ENCODE measurements around the gene ABLIM3. TPM values are rescaled to one million over a fixed set of nuclear protein-coding genes. Genes with fewer than 3 reads are reported as not detected.

ABLIM3 gene
- total RNA-seq, 1 donor: 32.8 TPM

DNA sequence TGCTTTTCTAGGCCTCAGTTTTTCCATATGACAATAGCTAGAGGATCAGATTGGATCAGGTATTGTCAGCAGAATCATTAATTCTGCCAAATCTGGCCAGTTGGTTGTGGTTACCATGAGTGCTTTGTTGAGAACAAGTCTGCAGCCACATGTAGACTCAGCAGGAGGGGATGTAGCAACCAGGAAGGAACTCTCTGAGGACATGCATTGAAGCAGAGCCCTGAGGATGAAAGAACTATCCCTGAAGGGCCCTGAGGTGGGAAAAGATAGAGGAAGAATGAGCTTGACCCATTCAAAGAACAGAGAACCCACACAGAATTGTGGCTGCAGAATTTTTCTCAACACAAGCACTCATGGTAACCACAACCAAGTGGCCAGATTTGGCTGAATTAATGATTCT, 70.3 kb downstream of the ABLIM3 start:
- peak; percentile 76 for DNase-seq (ENCODE audit: low read depth)
- TF ChIP-seq, protein P1, sequence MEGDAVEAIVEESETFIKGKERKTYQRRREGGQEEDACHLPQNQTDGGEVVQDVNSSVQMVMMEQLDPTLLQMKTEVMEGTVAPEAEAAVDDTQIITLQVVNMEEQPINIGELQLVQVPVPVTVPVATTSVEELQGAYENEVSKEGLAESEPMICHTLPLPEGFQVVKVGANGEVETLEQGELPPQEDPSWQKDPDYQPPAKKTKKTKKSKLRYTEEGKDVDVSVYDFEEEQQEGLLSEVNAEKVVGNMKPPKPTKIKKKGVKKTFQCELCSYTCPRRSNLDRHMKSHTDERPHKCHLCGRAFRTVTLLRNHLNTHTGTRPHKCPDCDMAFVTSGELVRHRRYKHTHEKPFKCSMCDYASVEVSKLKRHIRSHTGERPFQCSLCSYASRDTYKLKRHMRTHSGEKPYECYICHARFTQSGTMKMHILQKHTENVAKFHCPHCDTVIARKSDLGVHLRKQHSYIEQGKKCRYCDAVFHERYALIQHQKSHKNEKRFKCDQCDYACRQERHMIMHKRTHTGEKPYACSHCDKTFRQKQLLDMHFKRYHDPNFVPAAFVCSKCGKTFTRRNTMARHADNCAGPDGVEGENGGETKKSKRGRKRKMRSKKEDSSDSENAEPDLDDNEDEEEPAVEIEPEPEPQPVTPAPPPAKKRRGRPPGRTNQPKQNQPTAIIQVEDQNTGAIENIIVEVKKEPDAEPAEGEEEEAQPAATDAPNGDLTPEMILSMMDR (IDR thresholded peaks at IDR 0.05; ENCODE audit: insufficient read depth, low read depth, low read length): no peak
- no peak overlapping the region for H3K4me3 ChIP-seq (ENCODE audit: low read depth, low read length)

DNA sequence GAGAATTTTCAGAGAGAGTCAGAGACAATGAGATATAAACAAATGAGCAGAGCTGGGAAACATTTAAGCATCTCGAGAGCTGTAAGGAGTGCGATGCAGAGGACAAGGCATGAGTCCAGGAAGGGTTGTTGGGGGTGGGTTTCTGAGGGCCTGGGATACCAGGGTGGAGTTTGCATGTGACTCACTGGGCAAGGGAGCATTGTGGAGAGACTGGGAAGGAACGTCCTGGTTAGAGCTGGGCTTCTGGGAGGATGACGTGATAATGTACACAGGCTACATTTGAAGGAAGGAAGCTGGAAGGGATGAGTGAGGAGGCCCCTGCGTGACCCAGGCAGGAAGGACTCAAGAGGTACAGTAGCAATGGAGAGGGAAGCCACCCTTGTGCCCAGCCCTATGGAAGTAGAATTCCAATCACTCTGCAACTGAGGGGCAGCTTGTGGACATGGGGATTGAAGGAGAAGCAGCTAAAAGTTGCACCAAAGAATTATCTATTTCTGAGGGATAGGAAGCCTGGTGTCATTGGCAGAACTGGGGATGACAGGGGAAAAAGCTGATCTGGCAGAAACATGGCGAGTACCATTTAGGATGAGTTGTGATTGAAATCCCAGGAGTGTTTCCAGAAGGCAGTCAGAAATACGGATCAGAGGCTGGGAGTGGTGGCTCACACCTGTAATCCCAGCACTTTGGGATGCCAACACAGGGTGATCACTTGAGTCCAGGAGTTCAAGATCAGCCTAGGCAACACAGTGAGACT, 71.1 kb downstream of the ABLIM3 start:
- no peak overlapping the region for H3K4me3 ChIP-seq (ENCODE audit: low read depth, low read length)
- TF ChIP-seq, protein P1 (IDR thresholded peaks at IDR 0.05; ENCODE audit: insufficient read depth, low read depth, low read length): no peak
- DNase-seq (ENCODE audit: low read depth): peak; percentile 99

DNA sequence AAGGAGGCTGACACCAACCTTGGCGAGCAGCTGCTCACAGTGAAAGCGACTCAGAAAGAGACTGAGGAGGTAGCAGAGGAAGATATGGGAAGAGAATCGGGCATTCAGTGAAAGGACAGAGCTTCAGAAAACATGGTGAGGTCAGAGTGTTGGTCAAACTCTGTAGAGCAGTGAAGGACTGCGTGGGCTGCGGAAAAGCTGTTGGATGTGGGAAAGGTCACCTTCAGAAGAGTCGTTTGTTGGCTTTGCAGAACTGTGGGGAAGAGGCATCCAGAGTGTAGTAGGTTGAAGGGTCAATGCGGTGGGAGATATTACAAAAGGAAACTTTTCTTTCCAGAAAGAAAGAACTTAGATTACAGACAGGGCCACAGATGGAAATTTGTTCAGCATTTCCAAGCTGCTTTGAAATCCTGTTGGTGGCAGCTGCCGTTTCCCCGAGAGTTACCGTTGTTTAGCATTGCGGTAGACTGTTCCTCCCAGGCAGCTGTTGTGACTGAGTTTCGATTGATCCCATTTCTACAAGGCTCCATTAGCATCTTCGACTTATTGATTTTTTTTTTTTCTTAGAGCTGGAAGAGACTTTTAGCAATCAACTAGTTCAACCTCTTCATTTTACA, 72.1 kb downstream of the ABLIM3 start:
- DNase-seq (ENCODE audit: low read depth): no peak
- TF ChIP-seq, protein P1 (IDR thresholded peaks at IDR 0.05; ENCODE audit: insufficient read depth, low read depth, low read length): no peak
- H3K4me3 ChIP-seq (ENCODE audit: low read depth, low read length): no peak overlapping the region

DNA sequence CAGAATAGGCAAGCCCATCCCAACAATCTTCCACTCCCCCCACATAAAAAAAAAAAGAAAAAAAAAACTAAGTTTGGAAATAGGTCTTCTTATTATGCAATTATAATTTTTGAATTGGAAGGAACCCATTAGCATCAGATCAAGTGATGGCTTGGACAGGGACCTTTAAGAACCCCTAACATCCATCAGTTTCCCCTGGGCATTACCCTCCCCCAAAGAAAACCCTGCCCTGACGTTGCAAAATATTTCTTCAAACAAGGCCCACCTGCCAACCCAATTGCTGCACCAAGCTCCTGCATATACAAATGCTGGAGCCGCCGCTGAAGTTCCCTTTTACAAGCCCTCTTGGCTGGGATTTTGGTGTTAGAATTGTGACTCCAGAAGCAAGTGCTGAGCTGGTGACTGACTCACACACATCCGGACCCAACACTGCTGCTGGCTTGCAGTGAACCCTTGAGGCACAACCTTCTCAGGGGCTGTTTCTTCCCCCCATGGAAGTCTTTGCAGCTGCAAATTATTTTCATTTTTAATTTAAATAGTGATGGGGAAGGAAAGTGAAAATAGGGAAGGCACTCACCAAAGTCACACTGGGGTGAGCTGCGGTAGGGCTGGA, 74.3 kb downstream of the ABLIM3 start:
- TF ChIP-seq, protein P1 (IDR thresholded peaks at IDR 0.05; ENCODE audit: insufficient read depth, low read depth, low read length): no peak
- no peak overlapping the region for H3K4me3 ChIP-seq (ENCODE audit: low read depth, low read length)
- DNase-seq (ENCODE audit: low read depth): no peak

DNA sequence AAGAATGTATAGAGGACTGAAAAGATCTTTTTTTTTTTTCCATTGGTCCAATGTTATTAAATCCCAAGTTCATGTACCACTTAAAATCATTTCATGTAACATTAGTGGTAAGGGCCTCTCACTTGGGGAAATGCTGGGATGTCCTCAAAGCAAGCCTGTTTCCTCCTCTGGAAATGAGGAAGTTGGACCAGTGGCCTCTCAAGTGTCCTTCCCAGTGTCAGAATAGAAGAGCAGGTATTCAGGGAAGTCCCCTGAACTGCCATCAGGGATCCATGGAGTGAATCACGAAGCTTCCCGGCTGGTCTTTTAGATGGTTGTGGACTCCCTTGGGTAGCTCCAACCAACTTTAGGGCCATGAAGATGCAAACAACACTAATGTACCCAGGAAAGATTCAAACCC, 75.2 kb downstream of the ABLIM3 start:
- TF ChIP-seq, protein P1 (IDR thresholded peaks at IDR 0.05; ENCODE audit: insufficient read depth, low read depth, low read length): no peak

DNA sequence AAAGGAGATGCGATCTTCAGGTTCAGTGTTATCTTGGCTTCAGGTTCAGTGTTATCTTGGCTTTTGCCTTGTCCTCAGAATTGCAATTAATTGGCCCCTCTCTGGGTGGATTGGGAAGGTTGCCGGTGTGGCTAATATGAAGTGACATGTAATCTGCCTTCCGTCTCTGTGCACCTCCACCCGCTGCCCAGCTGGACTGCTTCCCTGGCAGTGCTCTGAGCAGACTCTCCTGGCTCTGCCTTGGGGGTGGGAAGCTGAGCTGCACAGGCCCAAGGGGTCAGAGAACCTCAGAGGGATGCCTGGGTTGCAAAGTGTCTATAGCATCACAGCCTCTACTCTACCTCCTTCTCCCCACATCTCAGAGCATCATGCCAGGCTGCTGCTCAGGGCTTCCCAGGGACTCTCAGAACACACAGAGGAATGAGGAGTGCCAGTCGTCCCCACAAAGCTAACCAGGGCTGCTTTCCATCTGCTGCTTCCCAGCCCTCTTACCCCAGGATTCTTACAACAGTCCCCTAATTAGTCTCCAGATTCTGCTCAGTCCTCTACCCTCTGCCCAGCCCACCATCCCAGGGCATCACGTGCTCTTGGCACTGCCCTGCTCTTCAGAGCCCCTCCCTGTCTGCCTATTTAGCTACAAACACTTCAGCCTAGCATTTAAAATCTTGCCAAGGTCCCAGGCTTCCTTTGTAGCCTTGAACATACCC, 76.0 kb downstream of the ABLIM3 start:
- DNase-seq (ENCODE audit: low read depth): no peak
- no peak overlapping the region for H3K4me3 ChIP-seq (ENCODE audit: low read depth, low read length)
- TF ChIP-seq, protein P1 (IDR thresholded peaks at IDR 0.05; ENCODE audit: insufficient read depth, low read depth, low read length): no peak

More for the DNA sequence above, 75.2 kb downstream of the ABLIM3 start:
- no peak overlapping the region for H3K4me3 ChIP-seq (ENCODE audit: low read depth, low read length)
- no peak for DNase-seq (ENCODE audit: low read depth)

Data from fibroblast of villous mesenchyme (primary cell).